Gastrocnemius medialis (tissue), 4 donors: ENCODE measurements around the gene BTF3. TPM values are rescaled to one million over a fixed set of nuclear protein-coding genes. Genes with fewer than 3 reads are reported as not detected.
"Not testable (repeated sequence)": the region's sequence is repeated elsewhere in the genome, so short reads cannot be mapped to it uniquely, and the experiment has no call there.

Experiments used
- ATAC-seq, 2 donors: fragments of 150-250 bp; one replicate each; pipeline ENCODE4 v1.9.1; 2016
- DNase-seq, 2 donors: peaks; one replicate each; pipeline ENCODE4 v3.0.0-alpha.2; 2019
- H3K27ac ChIP-seq, 4 donors: fragments of 200-600 bp; sonication (generic); 1 replicate in 1 of 4; 2 replicates in 3 of 4; pipeline ENCODE4 v1.5.1; 2016 to 2018; ENCODE audit warnings: mild to moderate bottlenecking in 2 of 4, moderate library complexity in 1 of 4
- H3K27me3 ChIP-seq, 3 donors: fragments of 200-600 bp; sonication (generic) in 2 of 3; 1 replicate in 1 of 3; 2 replicates in 2 of 3; pipeline versions ENCODE4 v1.5.1 to v1.6.0; 2016 to 2019; ENCODE audit warnings: mild to moderate bottlenecking in 1 of 3, moderate library complexity in 1 of 3
- H3K36me3 ChIP-seq, 2 donors: fragments of 200-600 bp; sonication (generic) in 1 of 2; one replicate each; pipeline ENCODE4 v1.5.1; 2017 to 2018
- H3K4me1 ChIP-seq, 2 donors: fragments of 200-600 bp; sonication (generic) in 1 of 2; one replicate each; pipeline ENCODE4 v1.5.1; 2016 to 2017; ENCODE audit warnings: mild to moderate bottlenecking in 2 of 2
- H3K4me3 ChIP-seq, 4 donors: fragments of 200-600 bp; sonication (generic) in 3 of 4; 1 replicate in 1 of 4; 2 replicates in 3 of 4; pipeline ENCODE4 v1.5.1; 2016 to 2019; ENCODE audit warnings: mild to moderate bottlenecking in 2 of 4
- H3K9me3 ChIP-seq, 3 donors: fragments of 200-600 bp; sonication (generic) in 2 of 3; 1 replicate in 1 of 3; 2 replicates in 2 of 3; pipeline ENCODE4 v1.5.1; 2016 to 2019
- CTCF ChIP-seq, 5 experiments: fragments of 450-650 bp in 3 of 5; fragments of 200-600 bp in 2 of 5; sonication (generic) in 2 of 5; IDR thresholded peaks in 4 of 5; conservative IDR thresholded peaks in 1 of 5; 1 replicate in 4 of 5; 2 replicates in 1 of 5; pipeline ENCODE4 v1.5.1; 2016 to 2019; ENCODE audit warnings: antibody characterized with exemption in 5 of 5, mild to moderate bottlenecking in 3 of 5, moderate library complexity in 3 of 5
- POLR2A ChIP-seq, 2 donors: fragments of 450-650 bp; IDR thresholded peaks; one replicate each; pipeline ENCODE4 v1.6.1; 2017; ENCODE audit warnings: antibody characterized with exemption in 2 of 2, mild to moderate bottlenecking in 2 of 2, moderate library complexity in 2 of 2
- in situ Hi-C, 4 donors: fragments of 200-750 bp; cut with MboI; loops; one replicate each; pipeline versions ENCODE4 v1.15.0 to v1.8.0; 2017; ENCODE audit warnings: low sequenced_read_pairs in 4 of 4
- intact Hi-C: fragments of 100-400 bp; cut with DNase I; formaldehyde crosslinking; loops from one replicate; pipeline ENCODE4 v1.15.1; 2023; ENCODE audit warnings: low total_unique reads
- total RNA-seq, 4 donors: library from RNA; depleted of rRNA; stranded (reverse); fragments of >200 nt; gene quantifications; one replicate each; pipeline versions ENCODE4 v1.1.0 to v1.2.3, GENCODE V29; 2016

Gene BTF3
- total RNA-seq, 4 donors from 2014 or later: 517 to 641 (median 546) TPM

GRCh38 chr5:73484511-73484910 is 13.7 kb upstream of the BTF3 start:
- intact Hi-C loops (no loop called here), in situ Hi-C loops (no loop called here)
- Histone ChIP-seq H3K4me1 (no peaks in the 10 kb centered on the region), H3K4me3 (no peak overlapping the region), H3K36me3 (no peaks in the 10 kb centered on the region), H3K27ac (no peak overlapping the region), H3K9me3 (no peaks in the 10 kb centered on the region), H3K27me3 (no peaks in the 10 kb centered on the region)
- ATAC-seq (no peak), DNase-seq (no peak)
- TF ChIP-seq POLR2A (IDR thresholded peaks at IDR 0.05) (no peak), CTCF (IDR thresholded peaks at IDR 0.05 in 4 of 5, conservative IDR thresholded peaks at IDR 0.05 in 1 of 5) (no peak)

GRCh38 chr5:73485715-73486114 is 12.5 kb upstream of the BTF3 start:
- no peaks in the 10 kb centered on the region for H3K4me1 ChIP-seq
- DNase-seq (no peak), ATAC-seq (no peak)
- TF ChIP-seq CTCF (IDR thresholded peaks at IDR 0.05 in 4 of 5, conservative IDR thresholded peaks at IDR 0.05 in 1 of 5): no peak
- no peak for TF ChIP-seq POLR2A (IDR thresholded peaks at IDR 0.05)
- in situ Hi-C loops: no loop called here
- no peaks in the 10 kb centered on the region for H3K27me3 ChIP-seq
- H3K4me3 ChIP-seq: no peak overlapping the region
- H3K36me3 ChIP-seq: no peaks in the 10 kb centered on the region
- intact Hi-C loops: no loop called here
- H3K27ac ChIP-seq: no peak overlapping the region
- no peaks in the 10 kb centered on the region for H3K9me3 ChIP-seq

- intact Hi-C loops: no loop called here
- no peak overlapping the region for H3K4me3 ChIP-seq
- TF ChIP-seq CTCF (IDR thresholded peaks at IDR 0.05 in 4 of 5, conservative IDR thresholded peaks at IDR 0.05 in 1 of 5): no peak
- TF ChIP-seq POLR2A (IDR thresholded peaks at IDR 0.05): no peak
- no peaks in the 10 kb centered on the region for H3K36me3 ChIP-seq
- ATAC-seq (no peak), DNase-seq (no peak)
- no peaks in the 10 kb centered on the region for H3K9me3 ChIP-seq
- H3K27me3 ChIP-seq: peaks cover 0 to 6% (median 0%) of the 10 kb centered on the region in 3 donors
- no peak overlapping the region for H3K27ac ChIP-seq
- in situ Hi-C loops: no loop called here
- H3K4me1 ChIP-seq: no peaks in the 10 kb centered on the region
These were observed 11.9 kb upstream of the BTF3 start for GRCh38 chr5:73486119-73486899.

GRCh38 chr5:73487257-73487656 is 11.0 kb upstream of the BTF3 start:
- intact Hi-C loops, H3K27me3 ChIP-seq, H3K4me1 ChIP-seq, in situ Hi-C loops, H3K36me3 ChIP-seq, ATAC-seq, H3K4me3 ChIP-seq, H3K9me3 ChIP-seq, DNase-seq, H3K27ac ChIP-seq: not testable (repeated sequence)

GRCh38 chr5:73487815-73488214 is 10.4 kb upstream of the BTF3 start:
- DNase-seq (no peak), ATAC-seq (no peak)
- H3K9me3 ChIP-seq: no peaks in the 10 kb centered on the region
- H3K27ac ChIP-seq: no peak overlapping the region
- intact Hi-C loops: no loop called here
- H3K4me3 ChIP-seq: no peak overlapping the region
- H3K36me3 ChIP-seq: no peaks in the 10 kb centered on the region
- TF ChIP-seq CTCF (IDR thresholded peaks at IDR 0.05 in 4 of 5, conservative IDR thresholded peaks at IDR 0.05 in 1 of 5) (no peak), POLR2A (IDR thresholded peaks at IDR 0.05) (no peak)
- H3K4me1 ChIP-seq: no peaks in the 10 kb centered on the region
- in situ Hi-C loops: no loop called here
- H3K27me3 ChIP-seq: peaks cover 0 to 6% (median 0%) of the 10 kb centered on the region in 3 donors
